ENCODE data around the gene TRIM8. TPM values are rescaled to one million over a fixed set of nuclear protein-coding genes. Genes with fewer than 3 reads are reported as not detected.

The TRIM8 gene
- total and polyA plus RNA-seq, 9 of the 15 experiments (the other 6 are each of a cell fraction or from before 2014, with no cell fraction given): 1.7 to 26.0 (median 9.1) TPM

DNA sequence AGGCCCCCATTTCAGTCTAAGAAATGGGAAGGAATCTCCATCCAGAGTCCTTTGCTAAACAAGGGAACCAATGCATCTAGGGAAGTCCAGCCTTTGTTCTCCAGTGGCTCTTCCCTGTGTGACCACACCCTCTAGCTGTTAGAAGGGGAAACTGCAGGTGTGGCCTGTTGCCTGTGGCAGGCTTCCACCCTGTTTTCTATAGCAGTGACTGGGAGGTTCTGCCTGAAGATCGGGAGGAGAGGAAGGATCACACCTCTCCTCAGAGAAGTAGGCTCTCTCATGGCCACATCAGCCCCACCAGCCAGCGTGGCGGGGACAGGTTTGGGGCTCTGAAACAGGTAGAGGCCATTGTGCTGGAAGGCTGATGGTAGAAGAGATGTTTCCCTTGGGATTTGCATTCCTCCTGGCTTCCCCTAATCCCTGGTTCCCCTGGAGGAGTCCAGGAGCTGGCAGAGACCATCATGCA is 47.7 kb upstream of the TRIM8 start:
- Histone ChIP-seq H3K27me3 (ENCODE audit: control insufficient read depth in 2 of 2, insufficient read depth in 2 of 2, low read length in 2 of 2) (no peaks in the 10 kb centered on the region), H3K79me2 (ENCODE audit: control insufficient read depth, insufficient read depth, low read length) (no peaks in the 10 kb centered on the region), H3K36me3 (ENCODE audit: control insufficient read depth, insufficient read depth, low read length) (peaks cover 11% of the 10 kb centered on the region; the same call in 2 of the 3 replicates), H3K4me1 (replicated peaks in 1 of 2; ENCODE audit: control insufficient read depth in 2 of 2, insufficient read depth in 2 of 2, low read length in 2 of 2) (peaks cover 34 to 39% of the 10 kb centered on the region in 2 experiments), H3K9me1 (ENCODE audit: control insufficient read depth, insufficient read depth, low read length) (no peaks in the 10 kb centered on the region), H4K20me1 (replicated peaks; ENCODE audit: control insufficient read depth, insufficient read depth, low read length) (no peaks in the 10 kb centered on the region), H3K4me3 (no peak overlapping the region), H3K27ac (ENCODE audit: extremely low read depth, low read depth, low read length) (peak overlapping the region; percentile 26; the same call in 1 of the 3 replicates), H3K4me2 (ENCODE audit: insufficient read depth, low read length) (no peak overlapping the region), H3K9me3 (replicated peaks; ENCODE audit: control insufficient read depth, insufficient read depth, low read depth, low read length) (no peaks in the 10 kb centered on the region), H2AFZ (ENCODE audit: low read depth, low read length) (0 out of 2 replicates have a peak overlapping the region, but pooled peaks have one; percentile 45), H3K9ac (ENCODE audit: insufficient read depth in 1 of 2, low read depth in 2 of 2, low read length in 2 of 2) (peak overlapping the region; percentile 41 to 72; a peak in 2 of 4 replicates)
- DNase-seq (ENCODE audit: extremely low read depth in 1 of 4, low spot score in 3 of 4) (peak; percentile 57 to 72 (median 61)), ATAC-seq (peak; percentile 78), FAIRE-seq (peak; percentile 97)
- in situ Hi-C loops (cut with MboI): loop anchor here (25.0 kb wide), 2 partner anchors 209 to 359 kb away; partner anchors contain the start of genes ELOVL3, GBF1, NFKB2 and PITX3
- BruUV-seq (replicated peaks): no TSS peak
- POLR2A ChIA-PET: interaction anchor here (0.5 to 0.9 kb wide), 3 partner anchors 13 to 355 kb away, joined by 3 read pairs; no protein-coding TSS in a partner anchor
- intact Hi-C loops (cut with micrococcal nuclease): loop anchor here (5.0 kb wide), 1 partner anchor 94 kb away; the partner anchor contains the start of genes ACTR1A and SUFU
- CTCF ChIA-PET (ENCODE audit: low intra/inter-chr PET ratio): interaction anchor here (0.6 kb wide), 1 partner anchor 170 kb away, joined by 4 read pairs; no protein-coding TSS in a partner anchor
- TF ChIP-seq SMC3 (conservative IDR thresholded peaks at IDR 0.05; ENCODE audit: insufficient read depth, low read depth, low read length) (peak; percentile 40; the same call in 1 of the 2 replicates), RAD21 (CRISPR knock-in tag; conservative IDR thresholded peaks at IDR 0.05 in 1 of 2, IDR thresholded peaks at IDR 0.05 in 1 of 2) (peak; percentile 47 to 75; a peak in 3 of 4 replicates), HCFC1 (IDR thresholded peaks at IDR 0.05; ENCODE audit: low read depth, low read length) (no peak), U2AF2 (optimal IDR thresholded peaks at IDR 0.05; ENCODE audit: low read depth, low read length) (no peak), KLF16 (IDR thresholded peaks at IDR 0.05) (0 out of 2 replicates have a peak, but pooled peaks have one; percentile 20), CTCF (IDR thresholded peaks at IDR 0.05 in 2 of 3, conservative IDR thresholded peaks at IDR 0.05 in 1 of 3; ENCODE audit: insufficient read depth in 2 of 3, low read depth in 1 of 3, low read length in 3 of 3) (peak; percentile 78 to 85 (median 84)), DEAF1 (CRISPR knock-in tag; IDR thresholded peaks at IDR 0.05) (peak; percentile 42; the same call in 1 of the 2 replicates)
- TF ChIP-seq, protein P1, sequence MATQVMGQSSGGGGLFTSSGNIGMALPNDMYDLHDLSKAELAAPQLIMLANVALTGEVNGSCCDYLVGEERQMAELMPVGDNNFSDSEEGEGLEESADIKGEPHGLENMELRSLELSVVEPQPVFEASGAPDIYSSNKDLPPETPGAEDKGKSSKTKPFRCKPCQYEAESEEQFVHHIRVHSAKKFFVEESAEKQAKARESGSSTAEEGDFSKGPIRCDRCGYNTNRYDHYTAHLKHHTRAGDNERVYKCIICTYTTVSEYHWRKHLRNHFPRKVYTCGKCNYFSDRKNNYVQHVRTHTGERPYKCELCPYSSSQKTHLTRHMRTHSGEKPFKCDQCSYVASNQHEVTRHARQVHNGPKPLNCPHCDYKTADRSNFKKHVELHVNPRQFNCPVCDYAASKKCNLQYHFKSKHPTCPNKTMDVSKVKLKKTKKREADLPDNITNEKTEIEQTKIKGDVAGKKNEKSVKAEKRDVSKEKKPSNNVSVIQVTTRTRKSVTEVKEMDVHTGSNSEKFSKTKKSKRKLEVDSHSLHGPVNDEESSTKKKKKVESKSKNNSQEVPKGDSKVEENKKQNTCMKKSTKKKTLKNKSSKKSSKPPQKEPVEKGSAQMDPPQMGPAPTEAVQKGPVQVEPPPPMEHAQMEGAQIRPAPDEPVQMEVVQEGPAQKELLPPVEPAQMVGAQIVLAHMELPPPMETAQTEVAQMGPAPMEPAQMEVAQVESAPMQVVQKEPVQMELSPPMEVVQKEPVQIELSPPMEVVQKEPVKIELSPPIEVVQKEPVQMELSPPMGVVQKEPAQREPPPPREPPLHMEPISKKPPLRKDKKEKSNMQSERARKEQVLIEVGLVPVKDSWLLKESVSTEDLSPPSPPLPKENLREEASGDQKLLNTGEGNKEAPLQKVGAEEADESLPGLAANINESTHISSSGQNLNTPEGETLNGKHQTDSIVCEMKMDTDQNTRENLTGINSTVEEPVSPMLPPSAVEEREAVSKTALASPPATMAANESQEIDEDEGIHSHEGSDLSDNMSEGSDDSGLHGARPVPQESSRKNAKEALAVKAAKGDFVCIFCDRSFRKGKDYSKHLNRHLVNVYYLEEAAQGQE (IDR thresholded peaks at IDR 0.05; ENCODE audit: borderline replicate concordance): peak; percentile 41; the same call in 1 of the 2 replicates
- TF ChIP-seq, protein P1 (CRISPR knock-in tag; IDR thresholded peaks at IDR 0.05; ENCODE audit: low read depth): no peak
- WGBS (ENCODE audit: insufficient coverage, low coverage, missing lambda C conversion rate): 0% methylated on average over 1 of the region's 3 CpGs
